Measurements from ENCODE around the gene RHEX. TPM values are rescaled to one million over a fixed set of nuclear protein-coding genes. Genes with fewer than 3 reads are reported as not detected.

The RHEX gene
- total and polyA plus RNA-seq, 2 of the 13 experiments (the other 11 are each of a cell fraction or from before 2014, with no cell fraction given), result 1.4 to 2.7 TPM

DNA sequence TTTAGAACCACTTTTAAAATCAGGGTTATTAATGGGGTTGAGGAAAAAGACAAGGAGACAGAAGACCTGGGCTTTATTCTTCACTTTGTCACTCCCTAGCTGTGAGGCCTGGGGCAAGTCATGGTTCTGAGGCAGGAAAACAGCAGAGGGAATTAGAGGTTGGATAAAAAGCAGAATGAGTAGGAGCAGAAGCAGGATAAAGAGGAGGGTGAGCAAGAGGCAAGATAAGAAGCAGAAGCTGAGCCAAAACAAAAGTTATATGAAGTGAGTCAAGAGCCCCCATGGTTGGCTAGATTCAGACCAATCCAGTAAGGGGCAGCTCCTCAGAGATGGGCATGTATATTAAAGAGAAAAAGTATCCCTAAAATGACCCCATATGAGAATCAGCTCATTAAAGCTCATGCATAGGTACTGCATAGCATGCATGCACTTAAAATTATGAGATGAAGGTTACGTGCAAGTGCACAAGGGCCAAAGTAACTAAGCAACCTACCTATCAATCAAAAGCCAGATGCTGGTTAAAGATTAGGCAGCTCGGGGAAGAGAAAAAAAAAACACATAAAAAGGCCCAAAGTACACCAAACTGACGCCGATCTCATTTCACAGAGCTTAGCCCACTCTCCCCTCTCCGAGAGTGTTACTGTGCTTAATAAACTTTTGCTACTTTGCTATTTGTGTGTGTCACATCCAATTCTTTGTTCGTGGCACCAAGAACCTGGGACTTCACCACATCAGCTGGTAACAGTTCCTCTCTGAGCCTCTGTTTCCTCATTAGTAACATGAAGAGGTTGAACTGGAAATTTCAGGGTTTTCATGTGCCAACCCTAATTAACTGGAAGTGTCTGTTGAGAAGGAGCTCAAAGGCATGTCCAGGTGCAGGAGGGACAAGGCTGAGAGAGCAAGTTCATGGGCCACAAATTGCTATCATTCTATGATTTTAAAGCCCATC, 62.0 kb downstream of the RHEX start (continued):
- TF ChIP-seq, protein P1, sequence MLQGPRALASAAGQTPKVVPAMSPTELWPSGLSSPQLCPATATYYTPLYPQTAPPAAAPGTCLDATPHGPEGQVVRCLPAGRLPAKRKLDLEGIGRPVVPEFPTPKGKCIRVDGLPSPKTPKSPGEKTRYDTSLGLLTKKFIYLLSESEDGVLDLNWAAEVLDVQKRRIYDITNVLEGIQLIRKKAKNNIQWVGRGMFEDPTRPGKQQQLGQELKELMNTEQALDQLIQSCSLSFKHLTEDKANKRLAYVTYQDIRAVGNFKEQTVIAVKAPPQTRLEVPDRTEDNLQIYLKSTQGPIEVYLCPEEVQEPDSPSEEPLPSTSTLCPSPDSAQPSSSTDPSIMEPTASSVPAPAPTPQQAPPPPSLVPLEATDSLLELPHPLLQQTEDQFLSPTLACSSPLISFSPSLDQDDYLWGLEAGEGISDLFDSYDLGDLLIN (CRISPR knock-in tag; IDR thresholded peaks at IDR 0.05; ENCODE audit: borderline replicate concordance), result no peak
- TF ChIP-seq ZNF816 (CRISPR knock-in tag; IDR thresholded peaks at IDR 0.05; ENCODE audit: borderline replicate concordance) (no peak), HNF4G (IDR thresholded peaks at IDR 0.05; ENCODE audit: borderline replicate concordance, low read depth, low read length) (no peak; the same call in 1 of the 2 replicates), HNF4G (CRISPR knock-in tag; IDR thresholded peaks at IDR 0.05; ENCODE audit: borderline replicate concordance, low read depth) (no peak), NFYB (CRISPR knock-in tag; IDR thresholded peaks at IDR 0.05) (no peak), TBX2 (CRISPR knock-in tag; IDR thresholded peaks at IDR 0.05; ENCODE audit: borderline replicate concordance) (no peak), ZNF24 (IDR thresholded peaks at IDR 0.05) (no peak), ZNF556 (CRISPR knock-in tag; IDR thresholded peaks at IDR 0.05; ENCODE audit: borderline replicate concordance) (no peak), KDM5B (CRISPR knock-in tag; IDR thresholded peaks at IDR 0.05; ENCODE audit: borderline replicate concordance) (no peak), ZNF546 (CRISPR knock-in tag; conservative IDR thresholded peaks at IDR 0.05) (no peak), ZNF33A (CRISPR knock-in tag; IDR thresholded peaks at IDR 0.05; ENCODE audit: borderline replicate concordance) (no peak), ZNF337 (CRISPR knock-in tag; IDR thresholded peaks at IDR 0.05; ENCODE audit: borderline replicate concordance, low read depth) (no peak), ZNF569 (CRISPR knock-in tag; IDR thresholded peaks at IDR 0.05; ENCODE audit: borderline replicate concordance) (no peak), DMAP1 (CRISPR knock-in tag; IDR thresholded peaks at IDR 0.05) (no peak), ZNF501 (CRISPR knock-in tag; IDR thresholded peaks at IDR 0.05) (no peak), ZNF510 (CRISPR knock-in tag; IDR thresholded peaks at IDR 0.05; ENCODE audit: low read depth) (no peak)
- TF ChIP-seq, protein P2, sequence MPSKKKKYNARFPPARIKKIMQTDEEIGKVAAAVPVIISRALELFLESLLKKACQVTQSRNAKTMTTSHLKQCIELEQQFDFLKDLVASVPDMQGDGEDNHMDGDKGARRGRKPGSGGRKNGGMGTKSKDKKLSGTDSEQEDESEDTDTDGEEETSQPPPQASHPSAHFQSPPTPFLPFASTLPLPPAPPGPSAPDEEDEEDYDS (CRISPR knock-in tag; IDR thresholded peaks at IDR 0.05), result peak; percentile 46; the same call in 1 of the 2 replicates
- TF ChIP-seq, protein P3, sequence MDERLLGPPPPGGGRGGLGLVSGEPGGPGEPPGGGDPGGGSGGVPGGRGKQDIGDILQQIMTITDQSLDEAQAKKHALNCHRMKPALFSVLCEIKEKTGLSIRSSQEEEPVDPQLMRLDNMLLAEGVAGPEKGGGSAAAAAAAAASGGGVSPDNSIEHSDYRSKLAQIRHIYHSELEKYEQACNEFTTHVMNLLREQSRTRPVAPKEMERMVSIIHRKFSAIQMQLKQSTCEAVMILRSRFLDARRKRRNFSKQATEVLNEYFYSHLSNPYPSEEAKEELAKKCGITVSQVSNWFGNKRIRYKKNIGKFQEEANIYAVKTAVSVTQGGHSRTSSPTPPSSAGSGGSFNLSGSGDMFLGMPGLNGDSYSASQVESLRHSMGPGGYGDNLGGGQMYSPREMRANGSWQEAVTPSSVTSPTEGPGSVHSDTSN (CRISPR knock-in tag; IDR thresholded peaks at IDR 0.05), result peak; percentile 71
- TF ChIP-seq, protein P4, sequence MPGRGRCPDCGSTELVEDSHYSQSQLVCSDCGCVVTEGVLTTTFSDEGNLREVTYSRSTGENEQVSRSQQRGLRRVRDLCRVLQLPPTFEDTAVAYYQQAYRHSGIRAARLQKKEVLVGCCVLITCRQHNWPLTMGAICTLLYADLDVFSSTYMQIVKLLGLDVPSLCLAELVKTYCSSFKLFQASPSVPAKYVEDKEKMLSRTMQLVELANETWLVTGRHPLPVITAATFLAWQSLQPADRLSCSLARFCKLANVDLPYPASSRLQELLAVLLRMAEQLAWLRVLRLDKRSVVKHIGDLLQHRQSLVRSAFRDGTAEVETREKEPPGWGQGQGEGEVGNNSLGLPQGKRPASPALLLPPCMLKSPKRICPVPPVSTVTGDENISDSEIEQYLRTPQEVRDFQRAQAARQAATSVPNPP (CRISPR knock-in tag; IDR thresholded peaks at IDR 0.05), result no peak
- TF ChIP-seq, protein P5, sequence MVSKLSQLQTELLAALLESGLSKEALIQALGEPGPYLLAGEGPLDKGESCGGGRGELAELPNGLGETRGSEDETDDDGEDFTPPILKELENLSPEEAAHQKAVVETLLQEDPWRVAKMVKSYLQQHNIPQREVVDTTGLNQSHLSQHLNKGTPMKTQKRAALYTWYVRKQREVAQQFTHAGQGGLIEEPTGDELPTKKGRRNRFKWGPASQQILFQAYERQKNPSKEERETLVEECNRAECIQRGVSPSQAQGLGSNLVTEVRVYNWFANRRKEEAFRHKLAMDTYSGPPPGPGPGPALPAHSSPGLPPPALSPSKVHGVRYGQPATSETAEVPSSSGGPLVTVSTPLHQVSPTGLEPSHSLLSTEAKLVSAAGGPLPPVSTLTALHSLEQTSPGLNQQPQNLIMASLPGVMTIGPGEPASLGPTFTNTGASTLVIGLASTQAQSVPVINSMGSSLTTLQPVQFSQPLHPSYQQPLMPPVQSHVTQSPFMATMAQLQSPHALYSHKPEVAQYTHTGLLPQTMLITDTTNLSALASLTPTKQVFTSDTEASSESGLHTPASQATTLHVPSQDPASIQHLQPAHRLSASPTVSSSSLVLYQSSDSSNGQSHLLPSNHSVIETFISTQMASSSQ (IDR thresholded peaks at IDR 0.05; ENCODE audit: low read depth), result peak; percentile 73
- TF ChIP-seq, protein P5 (CRISPR knock-in tag; IDR thresholded peaks at IDR 0.05; ENCODE audit: borderline replicate concordance), result no peak

Data from HepG2 (cell line).